OCI-LY3 (cell line): Measurements from ENCODE around the gene C11orf42.

Experiments
- CTCF ChIP-seq: fragments of 200-600, 300-600 bp; sonication (generic); IDR thresholded peaks from 2 replicates; pipeline ENCODE4 v1.5.1; 2014; ENCODE audit warnings: antibody characterized with exemption, low read length, low read depth
- EZH2phosphoT487 ChIP-seq: fragments of 200-600 bp; shearing (Covaris generic); IDR thresholded peaks from 2 replicates; pipeline ENCODE4 v1.6.1; 2018; ENCODE audit warnings: antibody characterized with exemption, mixed run types, low read depth

GRCh38 chr11:6260207-6260726 lies 54.9 kb downstream of the C11orf42 start:
- TF ChIP-seq CTCF = no peak
- no peak for TF ChIP-seq EZH2phosphoT487
